Measurements from ENCODE around the gene MAPT. TPM values are rescaled to one million over a fixed set of nuclear protein-coding genes. Genes with fewer than 3 reads are reported as not detected.

The MAPT gene
- total and polyA plus RNA-seq, 2 of the 13 experiments (the other 11 are each of a cell fraction or from before 2014, with no cell fraction given) = 2.1 to 2.8 TPM

GRCh38 chr17:45894022-45894784 is at the start of gene MAPT (continued):
- TF ChIP-seq ZNF800 (CRISPR knock-in tag; IDR thresholded peaks at IDR 0.05) (peak; percentile 61), ZNF496 (CRISPR knock-in tag; IDR thresholded peaks at IDR 0.05; ENCODE audit: insufficient replicate concordance) (no peak), RBFOX2 (IDR thresholded peaks at IDR 0.05; ENCODE audit: low read depth, low read length) (peak; percentile 86), POLR2A (IDR thresholded peaks at IDR 0.05; ENCODE audit: insufficient read depth in 1 of 2, low read depth in 2 of 2, low read length in 2 of 2) (peak; percentile 34 to 65; a peak in 3 of 4 replicates), RCOR2 (CRISPR knock-in tag; IDR thresholded peaks at IDR 0.05) (no peak), HDAC1 (CRISPR knock-in tag; IDR thresholded peaks at IDR 0.05) (peak; percentile 67; the same call in 1 of the 2 replicates), TRIM24 (CRISPR knock-in tag; IDR thresholded peaks at IDR 0.05) (no peak), ZNF230 (CRISPR knock-in tag; IDR thresholded peaks at IDR 0.05) (no peak), HCFC1 (IDR thresholded peaks at IDR 0.05; ENCODE audit: low read depth, low read length) (peak; percentile 32; the same call in 1 of the 2 replicates), PAF1 (CRISPR knock-in tag; IDR thresholded peaks at IDR 0.05) (no peak), ZNF253 (CRISPR knock-in tag; IDR thresholded peaks at IDR 0.05; ENCODE audit: borderline replicate concordance) (0 out of 2 replicates have a peak, but pooled peaks have one; percentile 8), PREB (CRISPR knock-in tag; IDR thresholded peaks at IDR 0.05) (no peak; the same call in 1 of the 2 replicates), MYC (CRISPR knock-in tag; IDR thresholded peaks at IDR 0.05; ENCODE audit: borderline replicate concordance) (peak; percentile 69), ARNT2 (CRISPR knock-in tag; IDR thresholded peaks at IDR 0.05; ENCODE audit: low read depth) (peak; percentile 62), ZNF790 (CRISPR knock-in tag; IDR thresholded peaks at IDR 0.05; ENCODE audit: borderline replicate concordance) (0 out of 2 replicates have a peak, but pooled peaks have one; percentile 29), REXO4 (CRISPR knock-in tag; IDR thresholded peaks at IDR 0.05; ENCODE audit: borderline replicate concordance) (no peak), SIX4 (CRISPR knock-in tag; IDR thresholded peaks at IDR 0.05) (no peak), YEATS2 (CRISPR knock-in tag; IDR thresholded peaks at IDR 0.05; ENCODE audit: borderline replicate concordance) (peak; percentile 62; the same call in 1 of the 2 replicates), ZGPAT (CRISPR knock-in tag; IDR thresholded peaks at IDR 0.05) (peak; percentile 84), NFAT5 (CRISPR knock-in tag; IDR thresholded peaks at IDR 0.05) (peak; percentile 67; the same call in 1 of the 2 replicates)

All from HepG2 (cell line).